ENCODE results near the gene SLC36A2. TPM values are rescaled to one million over a fixed set of nuclear protein-coding genes. Genes with fewer than 3 reads are reported as not detected.

Gene SLC36A2
- total RNA-seq (under 1 TPM in 1 of 9 donors, not detected in 8; 0.06 TPM), polyA plus RNA-seq (under 1 TPM in 2 of 3 donors, not detected in 1; 0.07 to 0.17 TPM)
- long read RNA-seq, donor 1, result 0 reads
- long read RNA-seq, donor 2, result 0 reads
- long read RNA-seq, donor 3, result 0 reads
- long read RNA-seq, donor 4, partial matches to known transcripts, result 1 of 1 reads
- long read RNA-seq, donor 4, other reads (novel, unspliced or antisense), result 0 of 1 reads
- long read RNA-seq, donor 5, result 0 reads
- long read RNA-seq, donor 6, result 0 reads
- long read RNA-seq, donor 7, result 0 reads
- long read RNA-seq, donor 8, result 0 reads
- long read RNA-seq, donor 9, result 0 reads
- long read RNA-seq, donor 10, result 0 reads

GRCh38 chr5:151347369-151347768 lies at the start of gene SLC36A2:
TSS of gene SLC36A2 (minus strand) at chr5:151347559. CDS start at chr5:151347460, 99 bp downstream.
- no peaks in the 10 kb centered on the region for H3K4me1 ChIP-seq (replicated peaks in 1 of 2)
- H3K4me3 ChIP-seq, result no peak within 1 kb of the TSS
- TF ChIP-seq POLR2A (IDR thresholded peaks at IDR 0.05), result no peak
- TF ChIP-seq CTCF (IDR thresholded peaks at IDR 0.05), result no peak
- intact Hi-C loops (cut with DNase I), result no loop called here
- no peak within 1 kb of the TSS for H3K27ac ChIP-seq
- 62 to 64% (median 63%) methylated on average over 8 of the region's 8 CpGs for WGBS, 4 donors
- no peaks in the 10 kb centered on the region for H3K36me3 ChIP-seq (replicated peaks in 1 of 2)
- DNase-seq, result no peak
- H3K9me3 ChIP-seq (replicated peaks in 1 of 3), result no peaks in the 10 kb centered on the region
- peaks cover 12% of the 10 kb centered on the region for H3K27me3 ChIP-seq

GRCh38 chr5:151388960-151389359 lies 41.6 kb upstream of the SLC36A2 start:
- H3K36me3 ChIP-seq (replicated peaks in 1 of 2), result no peaks in the 10 kb centered on the region
- no peak for DNase-seq
- H3K9me3 ChIP-seq (replicated peaks in 1 of 3), result no peaks in the 10 kb centered on the region
- TF ChIP-seq POLR2A (IDR thresholded peaks at IDR 0.05) (no peak), CTCF (IDR thresholded peaks at IDR 0.05) (no peak)
- intact Hi-C loops (cut with DNase I), result no loop called here
- no peak overlapping the region for H3K27ac ChIP-seq
- WGBS, 4 donors, result 74 to 92% (median 81%) methylated on average over 2 of the region's 2 CpGs
- no peak overlapping the region for H3K4me3 ChIP-seq
- no peaks in the 10 kb centered on the region for H3K27me3 ChIP-seq
- peaks cover 0 to 4% of the 10 kb centered on the region in 2 donors for H3K4me1 ChIP-seq (replicated peaks in 1 of 2)

DNA sequence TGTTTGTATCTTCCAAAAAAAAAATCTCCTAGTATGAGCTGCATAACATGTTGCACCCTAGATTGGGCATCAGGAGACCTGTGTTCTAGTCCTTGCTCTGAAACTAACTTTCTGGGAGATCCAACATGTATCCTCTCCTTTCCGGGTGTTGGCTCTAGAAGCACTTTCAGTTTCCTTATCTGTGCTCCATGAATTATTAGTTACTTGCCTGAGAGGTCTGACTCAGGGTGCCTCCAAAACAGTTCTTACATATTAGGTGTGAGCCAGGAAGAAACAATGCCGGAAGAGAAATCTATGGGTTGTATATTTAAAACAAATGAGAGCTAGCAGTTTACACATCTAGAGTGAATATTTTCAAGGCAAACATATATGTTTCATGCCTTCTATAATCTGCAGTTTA lies 36.7 kb upstream of the SLC36A2 start:
- peaks cover 0 to 4% of the 10 kb centered on the region in 2 donors for H3K4me1 ChIP-seq (replicated peaks in 1 of 2)
- no peaks in the 10 kb centered on the region for H3K36me3 ChIP-seq (replicated peaks in 1 of 2)
- H3K27me3 ChIP-seq, result no peaks in the 10 kb centered on the region
- WGBS, 4 donors, result 23 to 29% (median 26%) methylated on average over 2 of the region's 2 CpGs
- DNase-seq, result peak in 2 of 7 donors; percentile 20 to 29
- no peak overlapping the region for H3K27ac ChIP-seq
- no peaks in the 10 kb centered on the region for H3K9me3 ChIP-seq (replicated peaks in 1 of 3)
- peak overlapping the region in 1 of 4 donors; percentile 26 for H3K4me3 ChIP-seq
- intact Hi-C loops (cut with DNase I), result no loop called here
- TF ChIP-seq CTCF (IDR thresholded peaks at IDR 0.05), result no peak
- no peak for TF ChIP-seq POLR2A (IDR thresholded peaks at IDR 0.05)

- 73 to 92% (median 84%) methylated on average over 5 to 8 of the region's 8 CpGs for WGBS, 4 donors
- no peak for TF ChIP-seq POLR2A (IDR thresholded peaks at IDR 0.05)
- Histone ChIP-seq H3K27ac (no peak overlapping the region), H3K9me3 (replicated peaks in 1 of 3) (no peaks in the 10 kb centered on the region), H3K4me1 (replicated peaks in 1 of 2) (peaks cover 0 to 4% of the 10 kb centered on the region in 2 donors), H3K4me3 (no peak overlapping the region), H3K27me3 (no peaks in the 10 kb centered on the region), H3K36me3 (replicated peaks in 1 of 2) (no peaks in the 10 kb centered on the region)
- DNase-seq, result no peak
- intact Hi-C loops (cut with DNase I), result no loop called here
These were observed 35.7 kb upstream of the SLC36A2 start for GRCh38 chr5:151383011-151383410.

- Histone ChIP-seq H3K36me3 (replicated peaks in 1 of 2) (no peaks in the 10 kb centered on the region), H3K27ac (no peak overlapping the region), H3K4me3 (no peak overlapping the region), H3K9me3 (replicated peaks in 1 of 3) (no peaks in the 10 kb centered on the region), H3K27me3 (no peaks in the 10 kb centered on the region), H3K4me1 (replicated peaks in 1 of 2) (peaks cover 0 to 4% of the 10 kb centered on the region in 2 donors)
- intact Hi-C loops (cut with DNase I), result no loop called here
- WGBS, 4 donors, result 68 to 85% (median 78%) methylated on average over 2 of the region's 2 CpGs
- TF ChIP-seq POLR2A (IDR thresholded peaks at IDR 0.05) (no peak), CTCF (IDR thresholded peaks at IDR 0.05) (no peak)
- DNase-seq, result no peak
These were observed 35.2 kb upstream of the SLC36A2 start for GRCh38 chr5:151382576-151382975.

Measured in adrenal gland (tissue), 19 donors.